Panc1 (cell line): ENCODE measurements around the gene NPM3. TPM values are rescaled to one million over a fixed set of nuclear protein-coding genes. Genes with fewer than 3 reads are reported as not detected.
A peak's percentile ranks its signal among the peaks of the same experiment; 100 is the strongest.

ENCODE experiments used
- ATAC-seq: fragments of 200-7000 bp; cut with Tn5 transposase; 2 replicates; pipeline ENCODE4 v1.9.1; 2020; ENCODE audit warnings: mild to moderate bottlenecking, moderate library complexity
- BruUV-seq: library from RNA; stranded (reverse); fragments of 400-500 nt; replicated peaks from 2 replicates; lab custom pipeline; 2021; lab: Mats Ljungman, UMichigan
- CTCF ChIA-PET: fragments of 300-600 bp; sonication (Branson Sonifier 250); formaldehyde crosslinking; loops from one replicate; lab custom pipeline; 2022; ENCODE audit warnings: antibody characterized with exemption; lab: Charles Lee
- POLR2A ChIA-PET: fragments of 300-600 bp; sonication (Branson Sonifier 250); formaldehyde crosslinking; loops from one replicate; lab custom pipeline; 2022; ENCODE audit warnings: antibody characterized with exemption; lab: Charles Lee
- DNase-seq: peaks from one replicate; pipeline ENCODE4 v3.0.0-alpha.2; 2010; ENCODE audit warnings: low read depth, low spot score
- H3K27ac ChIP-seq: 2 replicates; pipeline ENCODE4 v1.5.1; 2011; ENCODE audit warnings: mild to moderate bottlenecking, low read length, inconsistent platforms
- H3K27me3 ChIP-seq: fragments of 200-500 bp; sonication (Bioruptor generic); 2 replicates; pipeline ENCODE4 v1.6.0; 2014; ENCODE audit warnings: low read length, inconsistent platforms; ENCODE audit not compliant: control insufficient read depth, insufficient read depth
- H3K36me3 ChIP-seq: fragments of 200-500 bp; sonication (Bioruptor generic); 2 replicates; pipeline ENCODE4 v1.5.1; 2014; ENCODE audit warnings: inconsistent platforms, mild to moderate bottlenecking, low read length, moderate library complexity; ENCODE audit not compliant: control insufficient read depth, insufficient read depth
- H3K4me1 ChIP-seq: 2 replicates; pipeline ENCODE4 v1.5.1; 2011; ENCODE audit warnings: inconsistent platforms, mild to moderate bottlenecking, low read length, moderate library complexity; ENCODE audit not compliant: control insufficient read depth, insufficient read depth
- H3K4me3 ChIP-seq, 2 experiments: 2 replicates each; pipeline ENCODE4 v1.5.1; 2011 to 2012; ENCODE audit warnings: low read depth in 2 of 2, low read length in 2 of 2, mild to moderate bottlenecking in 2 of 2, inconsistent platforms in 1 of 2, moderate library complexity in 1 of 2
- H3K9me3 ChIP-seq: fragments of 200-500 bp; sonication (Bioruptor generic); 2 replicates; pipeline ENCODE4 v1.5.1; 2014; ENCODE audit warnings: low read depth, mild to moderate bottlenecking, inconsistent platforms, low read length, moderate library complexity; ENCODE audit not compliant: control insufficient read depth, insufficient read depth
- CTCF ChIP-seq: fragments of 450-650 bp; IDR thresholded peaks from 2 replicates; pipeline ENCODE4 v1.5.1; 2017; ENCODE audit warnings: mild to moderate bottlenecking
- POLR2AphosphoS5 ChIP-seq: IDR thresholded peaks from 2 replicates; pipeline ENCODE4 v1.6.1; 2012; ENCODE audit warnings: mild to moderate bottlenecking, low read depth, low read length, moderate library complexity
- REST ChIP-seq, 2 experiments: IDR thresholded peaks; 2 replicates each; pipeline ENCODE4 v1.6.1; 2011 to 2012; ENCODE audit warnings: low read depth in 2 of 2, control low read depth in 1 of 2, low read length in 1 of 2, mild to moderate bottlenecking in 1 of 2, moderate library complexity in 1 of 2; ENCODE audit not compliant: insufficient read depth in 1 of 2
- SIN3A ChIP-seq: IDR thresholded peaks from 2 replicates; pipeline ENCODE4 v1.6.1; 2012; ENCODE audit warnings: low read depth, mild to moderate bottlenecking, low read length, moderate library complexity, borderline replicate concordance; ENCODE audit not compliant: insufficient read depth
- TCF7L2 ChIP-seq: IDR thresholded peaks from 2 replicates; pipeline ENCODE4 v1.6.1; 2011; ENCODE audit warnings: mild to moderate bottlenecking, low read depth, low read length, inconsistent platforms
- in situ Hi-C: cut with HindIII; loops from 2 replicates; pipeline ENCODE4 v1.10.0; 2016; ENCODE audit warnings: low sequenced_read_pairs, low pct_unique_long_range_greater_than_20kb
- intact Hi-C: fragments of 100-400 bp; cut with micrococcal nuclease; formaldehyde crosslinking; loops from one replicate; pipeline ENCODE4 v1.10.0; 2022; ENCODE audit not compliant: unreplicated experiment
- total RNA-seq: library from RNA; stranded (reverse); gene quantifications from one replicate; pipeline ENCODE4 v1.2.1, GENCODE V29; 2021; ENCODE audit not compliant: unreplicated experiment

The NPM3 gene
- total RNA-seq, 1 experiment from 2014 or later = 109 TPM

- DNase-seq = peak; percentile 47
- intact Hi-C loops = loop anchor here (2.0 to 10.0 kb wide), 2 partner anchors 178 to 566 kb away; no protein-coding TSS in a partner anchor
- H3K27ac ChIP-seq = no peak overlapping the region
- peaks cover 11% of the 10 kb centered on the region for H3K36me3 ChIP-seq
- ATAC-seq = peak; percentile 67
- no TSS peak for BruUV-seq
- TF ChIP-seq POLR2AphosphoS5 = no peak
- no peak for TF ChIP-seq TCF7L2
- TF ChIP-seq REST (IDR thresholded peaks at IDR 0.05; ENCODE audit: insufficient read depth in 1 of 2, low read depth in 2 of 2, low read length in 1 of 2) = no peak
- TF ChIP-seq SIN3A = no peak
- peak; percentile 99 for TF ChIP-seq CTCF
- in situ Hi-C loops = no loop called here
- H3K9me3 ChIP-seq = no peaks in the 10 kb centered on the region
- H3K27me3 ChIP-seq = no peaks in the 10 kb centered on the region
- H3K4me1 ChIP-seq = peaks cover 39% of the 10 kb centered on the region
- ChIA-PET POLR2A (interaction anchor here (0.5 to 0.8 kb wide), 2 partner anchors 178 to 188 kb away, joined by 5 to 6 read pairs; no protein-coding TSS in a partner anchor), CTCF (interaction anchor here (0.6 to 1.9 kb wide), 15 partner anchors 9 to 686 kb away, joined by 3 to 41 read pairs (median 4); partner anchors contain the start of gene OGA)
- peak overlapping the region in 1 of 2 experiments; percentile 89; a peak in 1 of 4 replicates for H3K4me3 ChIP-seq
Observed at GRCh38 chr10:101780818-101781654, 2.2 kb downstream of the NPM3 start.

- H3K27me3 ChIP-seq = no peaks in the 10 kb centered on the region
- no TSS peak for BruUV-seq
- ATAC-seq (peak; percentile 7; the same call in 1 of the 2 replicates), DNase-seq (no peak)
- ChIA-PET POLR2A (no interaction called here), CTCF (interaction anchor here (1.5 to 1.9 kb wide), 3 partner anchors 9 to 566 kb away, joined by 6 to 41 read pairs (median 13); no protein-coding TSS in a partner anchor)
- intact Hi-C loops (loop anchor here (2.0 to 10.0 kb wide), 2 partner anchors 178 to 566 kb away; no protein-coding TSS in a partner anchor), in situ Hi-C loops (no loop called here)
- peaks cover 36% of the 10 kb centered on the region for H3K4me1 ChIP-seq
- no peaks in the 10 kb centered on the region for H3K9me3 ChIP-seq
- H3K4me3 ChIP-seq = peak overlapping the region in 1 of 2 experiments; percentile 41; a peak in 2 of 4 replicates
- peaks cover 9% of the 10 kb centered on the region; the same call in 1 of the 2 replicates for H3K36me3 ChIP-seq
- TF ChIP-seq CTCF (no peak; the same call in 1 of the 2 replicates), POLR2AphosphoS5 (no peak; the same call in 1 of the 2 replicates), SIN3A (no peak), TCF7L2 (no peak), REST (IDR thresholded peaks at IDR 0.05; ENCODE audit: insufficient read depth in 1 of 2, low read depth in 2 of 2, low read length in 1 of 2) (no peak)
- H3K27ac ChIP-seq = peak overlapping the region; percentile 37
Observed at GRCh38 chr10:101780187-101780817, 2.9 kb downstream of the NPM3 start.
